ENCODE results near the gene FAM32A.

Gene FAM32A

DNA sequence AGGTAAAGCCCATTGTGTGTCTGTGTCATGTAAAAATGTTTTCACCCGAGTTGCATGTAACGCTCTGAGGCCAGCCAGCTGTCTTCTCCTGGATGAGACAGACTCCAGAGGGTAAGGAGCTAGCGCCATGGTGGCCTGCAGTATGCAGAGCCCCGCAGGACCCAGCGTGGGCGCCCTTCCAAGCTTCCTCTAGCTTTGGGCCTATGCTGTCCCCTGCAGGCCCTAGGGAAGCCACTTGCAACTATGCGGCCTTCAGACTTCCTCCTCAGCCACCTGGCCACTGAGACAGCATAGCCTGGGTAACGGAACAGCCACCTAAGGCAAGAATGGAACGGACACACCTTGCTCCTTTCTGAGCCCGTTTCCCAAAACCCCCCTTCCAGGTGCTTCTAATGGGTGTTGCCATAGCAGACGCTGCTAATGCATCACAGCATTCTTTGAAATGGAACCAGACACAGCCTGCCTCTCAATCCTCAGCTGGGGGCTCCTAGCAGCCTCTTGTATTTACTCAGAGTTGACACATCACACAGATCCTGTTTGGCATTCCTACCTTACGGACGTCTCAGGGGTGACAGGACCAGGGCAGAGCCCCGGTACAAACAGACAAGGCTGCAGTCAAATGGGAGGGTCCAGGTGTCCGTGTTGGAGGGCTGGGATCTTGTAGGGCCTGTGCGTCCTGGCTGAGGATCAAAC is 6.2 kb downstream of the FAM32A start:
- Histone ChIP-seq H3K9me3 (ENCODE audit: control insufficient read depth, low read length) (no peaks in the 10 kb centered on the region), H3K9ac (ENCODE audit: low read length) (no peak overlapping the region), H3K36me3 (ENCODE audit: control insufficient read depth, insufficient read depth, low read length, severe bottlenecking) (peaks cover 46% of the 10 kb centered on the region), H3K27me3 (replicated peaks; ENCODE audit: control insufficient read depth, insufficient read depth, low read length) (no peaks in the 10 kb centered on the region), H3K4me3 (ENCODE audit: low read length) (no peak overlapping the region), H3K4me1 (ENCODE audit: control insufficient read depth, insufficient read depth, low read length) (peaks cover 20% of the 10 kb centered on the region)
- no peak for DNase-seq (ENCODE audit: low read depth)

- Histone ChIP-seq H3K9me3 (ENCODE audit: control insufficient read depth, low read length) (no peaks in the 10 kb centered on the region), H3K4me3 (ENCODE audit: low read length) (no peak overlapping the region), H3K9ac (ENCODE audit: low read length) (no peak overlapping the region), H3K36me3 (ENCODE audit: control insufficient read depth, insufficient read depth, low read length, severe bottlenecking) (peaks cover 42% of the 10 kb centered on the region), H3K4me1 (ENCODE audit: control insufficient read depth, insufficient read depth, low read length) (peaks cover 24% of the 10 kb centered on the region), H3K27me3 (replicated peaks; ENCODE audit: control insufficient read depth, insufficient read depth, low read length) (no peaks in the 10 kb centered on the region)
- no peak for DNase-seq (ENCODE audit: low read depth)
These were observed 8.3 kb downstream of the FAM32A start for GRCh38 chr19:16193466-16193865.

DNA sequence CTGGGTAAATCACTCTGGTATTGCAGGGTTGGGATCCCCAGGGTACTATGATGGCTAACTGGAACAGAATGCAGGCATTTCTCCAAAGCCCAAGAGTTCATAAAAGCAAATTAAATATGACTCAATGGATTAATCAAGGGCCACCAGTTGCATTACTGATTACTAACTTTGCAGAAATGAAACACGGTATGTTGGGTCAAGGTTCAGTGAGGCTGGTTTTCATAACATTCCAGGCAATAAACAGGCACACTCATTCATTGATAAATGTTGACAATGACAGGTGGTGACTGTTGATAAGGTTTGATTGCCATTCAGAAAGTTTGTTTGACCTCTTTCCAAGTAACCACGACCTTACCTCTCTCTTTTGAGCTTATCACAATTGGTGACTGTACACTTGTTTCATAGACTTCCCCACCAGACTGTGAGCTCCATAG is 12.0 kb downstream of the FAM32A start:
- Histone ChIP-seq H3K9ac (ENCODE audit: low read length) (peak overlapping the region; percentile 97), H3K9me3 (ENCODE audit: control insufficient read depth, low read length) (no peaks in the 10 kb centered on the region), H3K36me3 (ENCODE audit: control insufficient read depth, insufficient read depth, low read length, severe bottlenecking) (peaks cover 15% of the 10 kb centered on the region), H3K4me1 (ENCODE audit: control insufficient read depth, insufficient read depth, low read length) (peaks cover 56% of the 10 kb centered on the region), H3K27me3 (replicated peaks; ENCODE audit: control insufficient read depth, insufficient read depth, low read length) (no peaks in the 10 kb centered on the region), H3K4me3 (ENCODE audit: low read length) (peak overlapping the region; percentile 90)
- peak; percentile 83 for DNase-seq (ENCODE audit: low read depth)

- Histone ChIP-seq H3K27me3 (replicated peaks; ENCODE audit: control insufficient read depth, insufficient read depth, low read length) (no peaks in the 10 kb centered on the region), H3K9me3 (ENCODE audit: control insufficient read depth, low read length) (no peaks in the 10 kb centered on the region), H3K4me3 (ENCODE audit: low read length) (peak within 1 kb of the TSS; percentile 90), H3K36me3 (ENCODE audit: control insufficient read depth, insufficient read depth, low read length, severe bottlenecking) (peaks cover 15% of the 10 kb centered on the region), H3K4me1 (ENCODE audit: control insufficient read depth, insufficient read depth, low read length) (peaks cover 60% of the 10 kb centered on the region), H3K9ac (ENCODE audit: low read length) (peak within 1 kb of the TSS; percentile 97)
- DNase-seq (ENCODE audit: low read depth) = peak; percentile 99
These were observed 12.6 kb downstream of the FAM32A start, which contains the start of gene AP1M1 for GRCh38 chr19:16197622-16198369. AP1M1 (plus strand) TSS chr19:16197911; CDS start chr19:16198027, 116 bp downstream.

DNA sequence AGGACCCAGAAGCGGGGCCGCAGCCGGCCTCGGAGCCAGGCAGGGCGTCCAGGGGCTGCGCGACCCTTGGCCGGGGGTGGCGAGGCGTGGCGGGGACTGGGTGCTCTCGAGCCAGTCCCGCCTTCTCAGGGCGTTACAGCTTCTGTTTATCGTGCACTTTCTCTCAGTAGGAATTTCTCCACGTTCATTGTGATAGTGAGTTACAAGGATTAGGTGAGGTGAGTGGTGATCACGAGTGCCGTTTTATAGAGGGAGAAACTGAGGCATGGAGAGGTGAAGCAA is 13.1 kb downstream of the FAM32A start:
- Histone ChIP-seq H3K4me3 (ENCODE audit: low read length) (peak overlapping the region; percentile 90), H3K9ac (ENCODE audit: low read length) (peak overlapping the region; percentile 97), H3K36me3 (ENCODE audit: control insufficient read depth, insufficient read depth, low read length, severe bottlenecking) (peaks cover 20% of the 10 kb centered on the region), H3K4me1 (ENCODE audit: control insufficient read depth, insufficient read depth, low read length) (peaks cover 60% of the 10 kb centered on the region), H3K9me3 (ENCODE audit: control insufficient read depth, low read length) (no peaks in the 10 kb centered on the region), H3K27me3 (replicated peaks; ENCODE audit: control insufficient read depth, insufficient read depth, low read length) (no peaks in the 10 kb centered on the region)
- no peak for DNase-seq (ENCODE audit: low read depth)

DNA sequence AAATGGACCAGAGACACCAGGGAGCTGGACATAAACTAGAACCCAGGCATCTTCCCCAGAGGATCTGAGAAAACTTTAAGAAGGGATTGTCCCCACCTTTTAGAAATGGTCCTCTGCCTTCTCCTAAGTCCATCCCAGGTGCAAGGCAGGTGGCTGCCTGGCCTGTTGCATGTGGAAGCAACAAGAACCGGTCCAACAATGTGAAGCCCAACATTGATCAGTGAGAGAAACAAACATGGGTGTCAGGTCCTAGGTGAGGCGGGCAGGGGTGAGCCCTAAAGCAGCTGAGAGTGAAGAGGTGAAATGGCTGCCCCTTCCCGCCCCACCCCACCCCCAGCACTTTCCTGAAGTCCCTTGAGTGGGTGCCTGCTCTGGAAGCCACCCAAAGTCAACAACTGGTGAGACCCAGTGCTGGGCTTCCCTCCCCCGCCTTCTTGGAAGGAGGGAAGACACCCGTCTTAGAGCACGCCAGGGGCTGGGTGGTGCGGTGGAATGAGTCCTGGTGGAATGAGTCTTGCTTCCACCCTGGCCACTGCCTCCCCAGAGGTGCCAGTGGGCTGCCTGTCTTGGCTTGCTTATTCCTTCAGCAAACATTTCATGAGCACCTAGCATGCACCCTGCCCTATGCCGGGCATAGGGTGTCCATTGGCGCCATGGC is 14.2 kb downstream of the FAM32A start:
- Histone ChIP-seq H3K4me1 (ENCODE audit: control insufficient read depth, insufficient read depth, low read length) (peaks cover 63% of the 10 kb centered on the region), H3K4me3 (ENCODE audit: low read length) (peak overlapping the region; percentile 90)

GRCh38 chr19:16200038-16201010 is 15.1 kb downstream of the FAM32A start:
- H3K4me3 ChIP-seq (ENCODE audit: low read length) = peak overlapping the region; percentile 55
- H3K36me3 ChIP-seq (ENCODE audit: control insufficient read depth, insufficient read depth, low read length, severe bottlenecking) = peaks cover 32% of the 10 kb centered on the region
- DNase-seq (ENCODE audit: low read depth) = peak; percentile 60
- peak overlapping the region; percentile 28 for H3K9ac ChIP-seq (ENCODE audit: low read length)
- H3K9me3 ChIP-seq (ENCODE audit: control insufficient read depth, low read length) = no peaks in the 10 kb centered on the region
- H3K4me1 ChIP-seq (ENCODE audit: control insufficient read depth, insufficient read depth, low read length) = peaks cover 68% of the 10 kb centered on the region
- no peaks in the 10 kb centered on the region for H3K27me3 ChIP-seq (replicated peaks; ENCODE audit: control insufficient read depth, insufficient read depth, low read length)

More for the DNA sequence above, 14.2 kb downstream of the FAM32A start:
- H3K36me3 ChIP-seq (ENCODE audit: control insufficient read depth, insufficient read depth, low read length, severe bottlenecking) = peaks cover 26% of the 10 kb centered on the region
- H3K9me3 ChIP-seq (ENCODE audit: control insufficient read depth, low read length) = no peaks in the 10 kb centered on the region
- no peak for DNase-seq (ENCODE audit: low read depth)
- H3K27me3 ChIP-seq (replicated peaks; ENCODE audit: control insufficient read depth, insufficient read depth, low read length) = no peaks in the 10 kb centered on the region
- H3K9ac ChIP-seq (ENCODE audit: low read length) = peak overlapping the region; percentile 97

- Histone ChIP-seq H3K36me3 (ENCODE audit: control insufficient read depth, insufficient read depth, low read length, severe bottlenecking) (peaks cover 38% of the 10 kb centered on the region), H3K4me1 (ENCODE audit: control insufficient read depth, insufficient read depth, low read length) (peaks cover 67% of the 10 kb centered on the region), H3K27me3 (replicated peaks; ENCODE audit: control insufficient read depth, insufficient read depth, low read length) (no peaks in the 10 kb centered on the region), H3K4me3 (ENCODE audit: low read length) (no peak overlapping the region), H3K9ac (ENCODE audit: low read length) (no peak overlapping the region), H3K9me3 (ENCODE audit: control insufficient read depth, low read length) (no peaks in the 10 kb centered on the region)
- no peak for DNase-seq (ENCODE audit: low read depth)
These were observed 15.8 kb downstream of the FAM32A start for GRCh38 chr19:16201011-16201391.

DNA sequence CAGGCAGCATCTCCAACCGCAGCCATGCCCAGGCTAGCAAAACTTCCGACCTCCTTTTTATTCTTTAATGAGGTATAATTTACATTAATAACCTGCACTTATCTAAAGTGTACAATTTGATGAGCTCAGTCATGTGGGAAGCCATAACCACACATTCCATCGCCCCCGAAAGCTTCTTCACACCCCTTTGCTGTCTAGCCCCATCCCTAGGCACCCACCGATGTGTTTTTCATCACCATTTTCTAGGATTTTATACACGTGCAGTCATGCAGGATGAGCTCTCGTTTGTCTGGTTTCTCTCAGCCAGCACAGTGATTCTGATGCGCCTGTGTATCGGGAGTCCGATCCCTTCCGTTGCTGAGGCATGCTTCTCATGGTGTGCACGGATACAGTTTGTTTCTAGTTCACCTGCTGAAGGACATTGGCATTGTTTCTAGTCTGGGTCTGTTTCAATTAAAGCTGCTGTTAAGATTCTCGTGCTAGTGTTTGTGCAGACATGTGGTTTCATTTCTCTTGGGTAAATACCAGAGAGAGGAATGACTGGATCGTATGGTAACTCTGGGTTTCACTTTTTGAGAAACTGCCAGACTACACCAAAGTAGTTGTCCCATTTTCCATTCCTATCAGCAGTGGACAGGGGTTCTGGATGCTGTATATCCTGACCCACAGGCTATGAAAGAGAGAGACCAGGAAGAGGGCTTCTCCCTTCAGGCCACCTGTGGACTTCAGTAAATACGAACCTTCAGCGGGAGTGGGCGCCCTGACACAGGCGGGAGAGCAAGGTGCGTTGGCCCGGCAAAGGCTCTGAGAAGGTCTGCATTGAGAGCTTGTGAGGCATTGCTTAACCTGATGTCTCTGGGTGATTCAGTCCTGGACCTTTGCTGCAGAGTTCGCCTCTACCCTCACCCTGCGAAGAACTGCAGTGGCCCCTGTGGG is 17.4 kb downstream of the FAM32A start:
- peak; percentile 60 for DNase-seq (ENCODE audit: low read depth)
- no peaks in the 10 kb centered on the region for H3K27me3 ChIP-seq (replicated peaks; ENCODE audit: control insufficient read depth, insufficient read depth, low read length)
- H3K9ac ChIP-seq (ENCODE audit: low read length) = no peak overlapping the region
- no peaks in the 10 kb centered on the region for H3K9me3 ChIP-seq (ENCODE audit: control insufficient read depth, low read length)
- no peak overlapping the region for H3K4me3 ChIP-seq (ENCODE audit: low read length)
- peaks cover 53% of the 10 kb centered on the region for H3K4me1 ChIP-seq (ENCODE audit: control insufficient read depth, insufficient read depth, low read length)
- peaks cover 51% of the 10 kb centered on the region for H3K36me3 ChIP-seq (ENCODE audit: control insufficient read depth, insufficient read depth, low read length, severe bottlenecking)

Data from adipocyte (in vitro differentiated cells).